ENCODE data around the gene KCNN3.

Gene KCNN3

DNA sequence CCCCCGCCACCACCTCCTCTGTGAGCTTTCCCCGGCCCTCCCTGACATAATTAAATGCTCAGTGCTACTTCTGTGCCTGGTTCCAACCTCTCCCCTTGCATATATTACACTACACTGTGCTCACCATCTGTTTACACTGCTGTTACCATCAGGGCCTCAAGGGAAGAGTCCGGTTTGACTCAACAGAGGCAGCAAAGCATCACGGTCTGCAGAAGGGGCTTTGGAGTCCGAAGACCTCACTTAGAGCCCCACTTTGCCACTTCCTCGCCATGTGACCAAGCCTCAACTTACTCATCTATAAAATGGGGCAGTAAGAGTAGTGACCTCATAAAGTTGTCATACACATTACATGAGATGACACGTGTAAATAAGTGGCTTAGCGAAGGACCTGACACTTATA lies 27.4 kb downstream of the KCNN3 start:
- Histone ChIP-seq H3K36me3 (no peaks in the 10 kb centered on the region), H3K27ac (no peak overlapping the region), H3K4me3 (ENCODE audit: low read depth in 1 of 2, low read length in 1 of 2) (no peak overlapping the region), H3K9me3 (no peaks in the 10 kb centered on the region), H3K27me3 (no peaks in the 10 kb centered on the region), H3K4me1 (ENCODE audit: control insufficient read depth in 1 of 2, insufficient read depth in 1 of 2, low read depth in 1 of 2, low read length in 1 of 2) (no peaks in the 10 kb centered on the region)
- TF ChIP-seq, protein P1, sequence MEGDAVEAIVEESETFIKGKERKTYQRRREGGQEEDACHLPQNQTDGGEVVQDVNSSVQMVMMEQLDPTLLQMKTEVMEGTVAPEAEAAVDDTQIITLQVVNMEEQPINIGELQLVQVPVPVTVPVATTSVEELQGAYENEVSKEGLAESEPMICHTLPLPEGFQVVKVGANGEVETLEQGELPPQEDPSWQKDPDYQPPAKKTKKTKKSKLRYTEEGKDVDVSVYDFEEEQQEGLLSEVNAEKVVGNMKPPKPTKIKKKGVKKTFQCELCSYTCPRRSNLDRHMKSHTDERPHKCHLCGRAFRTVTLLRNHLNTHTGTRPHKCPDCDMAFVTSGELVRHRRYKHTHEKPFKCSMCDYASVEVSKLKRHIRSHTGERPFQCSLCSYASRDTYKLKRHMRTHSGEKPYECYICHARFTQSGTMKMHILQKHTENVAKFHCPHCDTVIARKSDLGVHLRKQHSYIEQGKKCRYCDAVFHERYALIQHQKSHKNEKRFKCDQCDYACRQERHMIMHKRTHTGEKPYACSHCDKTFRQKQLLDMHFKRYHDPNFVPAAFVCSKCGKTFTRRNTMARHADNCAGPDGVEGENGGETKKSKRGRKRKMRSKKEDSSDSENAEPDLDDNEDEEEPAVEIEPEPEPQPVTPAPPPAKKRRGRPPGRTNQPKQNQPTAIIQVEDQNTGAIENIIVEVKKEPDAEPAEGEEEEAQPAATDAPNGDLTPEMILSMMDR (IDR thresholded peaks at IDR 0.05) = no peak

DNA sequence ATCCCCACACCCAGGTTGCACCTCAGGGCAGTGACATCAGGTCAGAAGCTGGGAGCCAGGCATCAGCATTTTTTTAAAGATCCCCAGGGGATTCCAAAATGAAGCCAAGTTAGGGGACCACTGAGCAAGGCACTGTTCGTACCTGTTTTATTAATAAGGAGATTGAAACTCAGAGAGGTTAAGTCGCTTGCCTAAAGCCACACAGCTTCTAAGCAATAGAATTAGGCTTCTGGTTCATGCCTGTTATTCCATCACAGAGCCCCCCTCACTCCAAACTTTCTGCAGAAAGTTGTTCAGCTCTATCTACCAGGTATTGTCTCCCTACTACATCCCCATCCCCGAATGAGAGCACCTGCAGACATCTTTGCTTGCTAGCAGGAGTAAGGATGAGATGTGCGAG lies 28.7 kb downstream of the KCNN3 start:
- Histone ChIP-seq H3K27ac (no peak overlapping the region), H3K27me3 (no peaks in the 10 kb centered on the region), H3K36me3 (no peaks in the 10 kb centered on the region), H3K9me3 (no peaks in the 10 kb centered on the region), H3K4me3 (ENCODE audit: low read depth in 1 of 2, low read length in 1 of 2) (no peak overlapping the region), H3K4me1 (ENCODE audit: control insufficient read depth in 1 of 2, insufficient read depth in 1 of 2, low read depth in 1 of 2, low read length in 1 of 2) (no peaks in the 10 kb centered on the region)
- TF ChIP-seq, protein P1 (IDR thresholded peaks at IDR 0.05) = no peak

- H3K4me1 ChIP-seq (ENCODE audit: control insufficient read depth in 1 of 2, insufficient read depth in 1 of 2, low read depth in 1 of 2, low read length in 1 of 2) = no peaks in the 10 kb centered on the region
- H3K4me3 ChIP-seq (ENCODE audit: low read depth in 1 of 2, low read length in 1 of 2) = no peak overlapping the region
- H3K9me3 ChIP-seq = no peaks in the 10 kb centered on the region
- TF ChIP-seq, protein P1 (IDR thresholded peaks at IDR 0.05) = no peak
- no peaks in the 10 kb centered on the region for H3K27me3 ChIP-seq
- H3K36me3 ChIP-seq = no peaks in the 10 kb centered on the region
- no peak overlapping the region for H3K27ac ChIP-seq
Measured at GRCh38 chr1:154840269-154841176, 29.6 kb downstream of the KCNN3 start.

- Histone ChIP-seq H3K9me3 (no peaks in the 10 kb centered on the region), H3K36me3 (no peaks in the 10 kb centered on the region), H3K4me1 (ENCODE audit: control insufficient read depth in 1 of 2, insufficient read depth in 1 of 2, low read depth in 1 of 2, low read length in 1 of 2) (no peaks in the 10 kb centered on the region), H3K4me3 (ENCODE audit: low read depth in 1 of 2, low read length in 1 of 2) (no peak overlapping the region), H3K27me3 (no peaks in the 10 kb centered on the region), H3K27ac (no peak overlapping the region)
- TF ChIP-seq, protein P1 (IDR thresholded peaks at IDR 0.05) = no peak
Measured at GRCh38 chr1:154839691-154840090, 30.4 kb downstream of the KCNN3 start.

DNA sequence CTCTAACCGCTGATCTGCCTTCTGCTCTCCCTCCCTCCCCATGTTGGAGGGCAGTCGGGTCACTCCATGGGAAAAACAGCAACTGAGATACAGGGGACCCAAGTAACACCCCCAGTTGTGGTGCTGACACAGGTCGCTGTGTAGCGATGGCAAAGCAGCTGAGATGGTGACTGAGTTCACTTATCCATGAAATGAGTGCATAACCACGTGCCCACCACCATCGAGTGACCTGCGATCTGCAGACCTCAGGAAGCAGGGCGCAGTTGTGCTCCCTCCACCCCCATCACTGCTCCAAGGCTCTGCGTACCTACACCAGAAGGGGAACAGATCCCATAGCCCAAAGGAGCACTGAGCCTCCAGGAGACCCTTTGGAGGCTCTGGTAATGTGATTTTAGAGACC lies 31.1 kb downstream of the KCNN3 start:
- H3K27ac ChIP-seq = no peak overlapping the region
- H3K4me3 ChIP-seq (ENCODE audit: low read depth in 1 of 2, low read length in 1 of 2) = no peak overlapping the region
- no peaks in the 10 kb centered on the region for H3K4me1 ChIP-seq (ENCODE audit: control insufficient read depth in 1 of 2, insufficient read depth in 1 of 2, low read depth in 1 of 2, low read length in 1 of 2)
- H3K9me3 ChIP-seq = no peaks in the 10 kb centered on the region
- no peaks in the 10 kb centered on the region for H3K36me3 ChIP-seq
- TF ChIP-seq, protein P1 (IDR thresholded peaks at IDR 0.05) = no peak
- no peaks in the 10 kb centered on the region for H3K27me3 ChIP-seq
